IMR-90 (cell line): ENCODE results near the gene SOS1. TPM values are rescaled to one million over a fixed set of nuclear protein-coding genes. Genes with fewer than 3 reads are reported as not detected.

Source experiments
- ATAC-seq: fragments of 200-7000 bp; cut with Tn5 transposase; 2 replicates; pipeline ENCODE4 v1.9.1; 2020; ENCODE audit warnings: low read depth, mild to moderate bottlenecking, moderate library complexity
- BruUV-seq: library from RNA; stranded (reverse); fragments of 400-500 nt; replicated peaks from 2 replicates; lab custom pipeline; 2021; lab: Mats Ljungman, UMichigan
- CTCF ChIA-PET: fragments of 300-600 bp; formaldehyde crosslinking; extraction: SDS; loops from one replicate; lab custom pipeline; 2021; ENCODE audit warnings: antibody characterized with exemption; lab: Yijun Ruan, JAX
- POLR2A ChIA-PET: fragments of 300-600 bp; sonication (Branson Sonifier 250); formaldehyde crosslinking; loops from one replicate; lab custom pipeline; 2022; ENCODE audit warnings: antibody characterized with exemption; ENCODE audit not compliant: unreplicated experiment; lab: Charles Lee
- DNase-seq: peaks from one replicate; pipeline ENCODE4 v3.0.0; 2013
- H2AFZ ChIP-seq: replicated peaks from 2 replicates; pipeline ENCODE3; 2013; ENCODE audit warnings: low read length, mild to moderate bottlenecking; ENCODE audit not compliant: poor library complexity
- H2AK5ac ChIP-seq: 2 replicates; pipeline ENCODE4 v1.6.1; 2013; ENCODE audit warnings: low read depth, low read length, inconsistent platforms
- H2AK9ac ChIP-seq: replicated peaks from 2 replicates; pipeline ENCODE3; 2013; ENCODE audit warnings: mild to moderate bottlenecking, low read depth, low read length, moderate library complexity; ENCODE audit not compliant: poor library complexity
- H2BK120ac ChIP-seq: 2 replicates; pipeline ENCODE4 v1.6.1; 2013; ENCODE audit warnings: low read depth, low read length, inconsistent platforms
- H2BK15ac ChIP-seq: 3 replicates; pipeline ENCODE4 v1.6.1; 2013; ENCODE audit warnings: low read depth, low read length, inconsistent platforms
- H2BK20ac ChIP-seq: 2 replicates; pipeline ENCODE4 v1.6.1; 2013; ENCODE audit warnings: low read depth, mild to moderate bottlenecking, inconsistent platforms, low read length, moderate library complexity
- H2BK5ac ChIP-seq: 2 replicates; pipeline ENCODE4 v1.6.1; 2013; ENCODE audit warnings: mild to moderate bottlenecking, low read depth, low read length, inconsistent platforms; ENCODE audit not compliant: poor library complexity, severe bottlenecking
- H3K14ac ChIP-seq: replicated peaks from 2 replicates; pipeline ENCODE4 v1.6.1; 2013; ENCODE audit warnings: low read depth, low read length, inconsistent platforms
- H3K18ac ChIP-seq: 2 replicates; pipeline ENCODE4 v1.6.1; 2013; ENCODE audit warnings: low read depth, low read length, control low read depth
- H3K23ac ChIP-seq: 2 replicates; pipeline ENCODE4 v1.6.1; 2013; ENCODE audit warnings: low read depth, low read length, inconsistent platforms
- H3K27ac ChIP-seq: 2 replicates; pipeline ENCODE4 v1.5.1; 2013; ENCODE audit warnings: mild to moderate bottlenecking, control low read depth, low read length; ENCODE audit not compliant: insufficient read depth
- H3K27me3 ChIP-seq: 2 replicates; pipeline ENCODE4 v1.6.1; 2013; ENCODE audit warnings: low read length; ENCODE audit not compliant: control insufficient read depth, insufficient read depth
- H3K36me3 ChIP-seq: 2 replicates; pipeline ENCODE4 v1.6.1; 2013; ENCODE audit warnings: low read length, mixed read lengths; ENCODE audit not compliant: control insufficient read depth, insufficient read depth
- H3K4ac ChIP-seq: 2 replicates; pipeline ENCODE4 v1.6.1; 2013; ENCODE audit warnings: low read depth, low read length, inconsistent platforms
- H3K4me1 ChIP-seq: 2 replicates; pipeline ENCODE4 v1.6.1; 2013; ENCODE audit warnings: low read length, mixed read lengths; ENCODE audit not compliant: control insufficient read depth, insufficient read depth
- H3K4me2 ChIP-seq: 2 replicates; pipeline ENCODE4 v1.6.1; 2013; ENCODE audit warnings: low read depth, mild to moderate bottlenecking, control low read depth, low read length, moderate library complexity
- H3K4me3 ChIP-seq: 2 replicates; pipeline ENCODE4 v1.5.1; 2013; ENCODE audit warnings: low read depth, mild to moderate bottlenecking, control low read depth, low read length, moderate library complexity; ENCODE audit not compliant: insufficient read depth
- H3K56ac ChIP-seq: 2 replicates; pipeline ENCODE4 v1.6.1; 2013; ENCODE audit warnings: low read length, inconsistent platforms; ENCODE audit not compliant: insufficient read depth; ENCODE audit errors: extremely low read depth
- H3K79me1 ChIP-seq, 2 experiments: 2 replicates each; pipeline ENCODE4 v1.6.1; 2013; ENCODE audit warnings: low read length in 2 of 2, inconsistent platforms in 1 of 2, low read depth in 1 of 2
- H3K9ac ChIP-seq: 2 replicates; pipeline ENCODE4 v1.6.1; 2013; ENCODE audit warnings: low read depth, low read length, control low read depth
- H3K9me1 ChIP-seq: 2 replicates; pipeline ENCODE4 v1.6.1; 2013; ENCODE audit warnings: low read length, inconsistent platforms; ENCODE audit not compliant: insufficient read depth
- H3K9me3 ChIP-seq: 2 replicates; pipeline ENCODE4 v1.6.1; 2013; ENCODE audit warnings: low read length; ENCODE audit not compliant: control insufficient read depth, insufficient read depth
- H4K20me1 ChIP-seq: 2 replicates; pipeline ENCODE4 v1.6.1; 2013; ENCODE audit warnings: low read length, inconsistent platforms; ENCODE audit not compliant: insufficient read depth
- H4K5ac ChIP-seq: 2 replicates; pipeline ENCODE4 v1.6.1; 2013; ENCODE audit warnings: mild to moderate bottlenecking, low read depth, low read length, control low read depth
- H4K8ac ChIP-seq, 2 experiments: 2 replicates each; pipeline ENCODE4 v1.6.1; 2013; ENCODE audit warnings: low read depth in 2 of 2, low read length in 2 of 2, control low read depth in 1 of 2, inconsistent platforms in 1 of 2
- H4K91ac ChIP-seq: 2 replicates; pipeline ENCODE4 v1.6.1; 2013; ENCODE audit warnings: low read depth, low read length, inconsistent platforms; ENCODE audit not compliant: insufficient read depth
- CEBPB ChIP-seq: IDR thresholded peaks from 2 replicates; pipeline ENCODE4 v1.6.1; 2012; ENCODE audit warnings: low read depth, low read length, improper control_type of control experiment
- CHD1 ChIP-seq: IDR thresholded peaks from 2 replicates; pipeline ENCODE4 v1.6.1; 2012; ENCODE audit warnings: low read depth, low read length, improper control_type of control experiment
- CTCF ChIP-seq: conservative IDR thresholded peaks from 2 replicates; pipeline ENCODE4 v1.5.1; 2012; ENCODE audit warnings: mild to moderate bottlenecking, low read depth, low read length, improper control_type of control experiment
- FOS ChIP-seq: fragments of 150-350 bp; IDR thresholded peaks from 2 replicates; pipeline ENCODE4 v1.6.1; 2016; ENCODE audit warnings: low read depth, low read length
- MAZ ChIP-seq: IDR thresholded peaks from 2 replicates; pipeline ENCODE4 v1.6.1; 2012; ENCODE audit warnings: low read depth, mild to moderate bottlenecking, low read length, improper control_type of control experiment, moderate library complexity, borderline replicate concordance
- MXI1 ChIP-seq: IDR thresholded peaks from 2 replicates; pipeline ENCODE4 v1.6.1; 2012; ENCODE audit warnings: low read depth, mild to moderate bottlenecking, low read length, moderate library complexity, borderline replicate concordance
- NFE2L2 ChIP-seq: fragments of 150-350 bp; IDR thresholded peaks from 2 replicates; pipeline ENCODE4 v1.6.1; 2016; ENCODE audit warnings: low read depth, mild to moderate bottlenecking, low read length
- RCOR1 ChIP-seq: IDR thresholded peaks from 2 replicates; pipeline ENCODE4 v1.6.1; 2012; ENCODE audit warnings: mild to moderate bottlenecking, low read length, improper control_type of control experiment; ENCODE audit not compliant: insufficient replicate concordance
- RFX5 ChIP-seq: IDR thresholded peaks from 2 replicates; pipeline ENCODE4 v1.8.0; 2012; ENCODE audit warnings: low read depth, mild to moderate bottlenecking, low read length, moderate library complexity
- USF2 ChIP-seq: fragments of 150-350 bp; IDR thresholded peaks from 2 replicates; pipeline ENCODE4 v1.6.1; 2017; ENCODE audit warnings: mild to moderate bottlenecking, antibody characterized with exemption, low read length, low read depth
- dilution Hi-C: fragments of 300-500 bp; cut with HindIII; formaldehyde crosslinking; loops from one replicate; pipeline ENCODE4 v1.14.3; 2018; ENCODE audit warnings: low sequenced_read_pairs; ENCODE audit not compliant: unreplicated experiment
- in situ Hi-C: fragments of 300-500 bp; cut with MboI; formaldehyde crosslinking; loops from 3 replicates; pipeline ENCODE4 v1.14.3; 2019; ENCODE audit warnings: low sequenced_read_pairs, inconsistent platforms, mixed read lengths
- intact Hi-C: fragments of 100-400 bp; cut with micrococcal nuclease; formaldehyde crosslinking; loops from 2 replicates; pipeline ENCODE4 v1.10.0; 2022
- polyA plus RNA-seq, 3 experiments: library from polyadenylated mRNA; depleted of rRNA; stranded (reverse); fragments of >200 nt; gene quantifications; 2 replicates each; pipeline ENCODE4 v1.2.3, GENCODE V29; 2012; ENCODE audit warnings: low replicate concordance in 1 of 3
- total RNA-seq: library from RNA; depleted of rRNA; stranded (reverse); fragments of >200 nt; gene quantifications from 2 replicates; pipeline ENCODE4 v1.2.3, GENCODE V29; 2012

Gene SOS1
- total and polyA plus RNA-seq, 2 of the 4 experiments (the other 2 are of a cell fraction): 8.2 to 11.2 TPM

- no peaks in the 10 kb centered on the region; a peak in 1 of 4 replicates for H3K79me1 ChIP-seq
- H3K14ac ChIP-seq: no peak overlapping the region
- H4K5ac ChIP-seq: no peak overlapping the region
- no peaks in the 10 kb centered on the region for H4K20me1 ChIP-seq
- no peak overlapping the region for H3K23ac ChIP-seq
- no peak overlapping the region for H2BK5ac ChIP-seq
- H3K9me1 ChIP-seq: no peaks in the 10 kb centered on the region
- no peak for TF ChIP-seq CTCF
- no peak for TF ChIP-seq FOS
- no peak for TF ChIP-seq CEBPB
- TF ChIP-seq CHD1: no peak
- TF ChIP-seq RCOR1: no peak
- no peak for TF ChIP-seq RFX5
- no peak for TF ChIP-seq USF2
- no peak for TF ChIP-seq MXI1
- TF ChIP-seq NFE2L2: no peak
- TF ChIP-seq MAZ: no peak
- no peak overlapping the region for H2BK120ac ChIP-seq
- no peak for ATAC-seq
- DNase-seq: no peak
- H2AK5ac ChIP-seq: no peak overlapping the region
- H2BK15ac ChIP-seq: no peak overlapping the region
- BruUV-seq: no TSS peak
- H4K91ac ChIP-seq: no peak overlapping the region
- no peak overlapping the region for H3K4me3 ChIP-seq
- in situ Hi-C loops (no loop called here), intact Hi-C loops (no loop called here), dilution Hi-C loops (no loop called here)
- no peak overlapping the region for H3K9ac ChIP-seq
- no peaks in the 10 kb centered on the region for H3K27me3 ChIP-seq
- no peak overlapping the region for H3K4me2 ChIP-seq
- H2AK9ac ChIP-seq: no peak overlapping the region
- peaks cover 6% of the 10 kb centered on the region; the same call in 1 of the 2 replicates for H3K36me3 ChIP-seq
- no peak overlapping the region for H3K56ac ChIP-seq
- no peak overlapping the region for H3K18ac ChIP-seq
- no peaks in the 10 kb centered on the region for H3K9me3 ChIP-seq
- no peak overlapping the region for H3K4ac ChIP-seq
- ChIA-PET POLR2A (no interaction called here), CTCF (interaction anchor here (0.7 kb wide), 1 partner anchor 73 kb away, joined by 3 read pairs; no protein-coding TSS in a partner anchor)
- no peak overlapping the region for H4K8ac ChIP-seq
- H2AFZ ChIP-seq: no peak overlapping the region
- H3K4me1 ChIP-seq: no peaks in the 10 kb centered on the region
- H3K27ac ChIP-seq: no peak overlapping the region
- no peak overlapping the region for H2BK20ac ChIP-seq
These were observed 100.5 kb downstream of the SOS1 start for GRCh38 chr2:39020383-39020782.
